ENCODE data around the gene CACNA1S. TPM values are rescaled to one million over a fixed set of nuclear protein-coding genes. Genes with fewer than 3 reads are reported as not detected.

The CACNA1S gene
- total and polyA plus RNA-seq, 8 donors = under 0.01 to 0.18 TPM; not detected in 6

- peak overlapping the region in 4 of 5 donors; percentile 22 to 81 (median 64) for H3K27ac ChIP-seq
- WGBS, 5 donors = 57 to 70% (median 66%) methylated on average over 7 of the region's 7 CpGs
- H3K36me3 ChIP-seq = no peaks in the 10 kb centered on the region
- intact Hi-C loops (cut with DNase I; ENCODE audit: low total_unique reads) = no loop called here
- no peaks in the 10 kb centered on the region for H3K27me3 ChIP-seq
- no peaks in the 10 kb centered on the region for H3K9me3 ChIP-seq
- H3K4me3 ChIP-seq = no peak overlapping the region
- TF ChIP-seq POLR2AphosphoS5 (IDR thresholded peaks at IDR 0.05) (peak in 1 of 3 donors; percentile 51), EP300 (IDR thresholded peaks at IDR 0.05) (no peak), POLR2A (IDR thresholded peaks at IDR 0.05) (no peak)
- TF ChIP-seq, protein P1, sequence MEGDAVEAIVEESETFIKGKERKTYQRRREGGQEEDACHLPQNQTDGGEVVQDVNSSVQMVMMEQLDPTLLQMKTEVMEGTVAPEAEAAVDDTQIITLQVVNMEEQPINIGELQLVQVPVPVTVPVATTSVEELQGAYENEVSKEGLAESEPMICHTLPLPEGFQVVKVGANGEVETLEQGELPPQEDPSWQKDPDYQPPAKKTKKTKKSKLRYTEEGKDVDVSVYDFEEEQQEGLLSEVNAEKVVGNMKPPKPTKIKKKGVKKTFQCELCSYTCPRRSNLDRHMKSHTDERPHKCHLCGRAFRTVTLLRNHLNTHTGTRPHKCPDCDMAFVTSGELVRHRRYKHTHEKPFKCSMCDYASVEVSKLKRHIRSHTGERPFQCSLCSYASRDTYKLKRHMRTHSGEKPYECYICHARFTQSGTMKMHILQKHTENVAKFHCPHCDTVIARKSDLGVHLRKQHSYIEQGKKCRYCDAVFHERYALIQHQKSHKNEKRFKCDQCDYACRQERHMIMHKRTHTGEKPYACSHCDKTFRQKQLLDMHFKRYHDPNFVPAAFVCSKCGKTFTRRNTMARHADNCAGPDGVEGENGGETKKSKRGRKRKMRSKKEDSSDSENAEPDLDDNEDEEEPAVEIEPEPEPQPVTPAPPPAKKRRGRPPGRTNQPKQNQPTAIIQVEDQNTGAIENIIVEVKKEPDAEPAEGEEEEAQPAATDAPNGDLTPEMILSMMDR (IDR thresholded peaks at IDR 0.05) = no peak
- no peak for DNase-seq
- H3K4me1 ChIP-seq = peaks cover 15 to 57% (median 33%) of the 10 kb centered on the region in 4 donors
These were observed 83.8 kb downstream of the CACNA1S start for GRCh38 chr1:201028461-201028889.

DNA sequence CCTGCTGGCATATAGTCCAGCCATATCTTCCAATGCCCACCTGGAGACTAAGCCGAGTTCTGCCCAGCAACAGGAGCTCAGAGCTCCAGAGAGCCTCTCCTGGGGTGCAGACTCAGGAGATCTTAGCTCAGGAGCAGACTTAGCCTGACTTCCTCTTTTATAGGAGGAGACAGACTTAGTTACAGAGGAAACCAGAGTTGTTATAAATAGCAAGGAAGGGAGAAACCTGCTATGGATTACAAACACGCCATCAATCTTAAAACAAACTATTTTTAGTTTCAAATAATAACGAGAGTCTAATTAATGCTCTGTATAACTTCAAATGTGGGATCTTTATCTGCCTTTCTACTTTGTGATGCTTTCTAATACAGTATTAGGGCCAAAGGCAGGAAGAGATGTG lies 85.4 kb downstream of the CACNA1S start:
- intact Hi-C loops (cut with DNase I; ENCODE audit: low total_unique reads) = no loop called here
- no peak overlapping the region for H3K4me3 ChIP-seq
- H3K27me3 ChIP-seq = peaks cover 0 to 2% (median 0%) of the 10 kb centered on the region in 3 donors
- peaks cover 21 to 71% (median 44%) of the 10 kb centered on the region in 4 donors for H3K4me1 ChIP-seq
- WGBS, 5 donors = 37 to 64% (median 59%) methylated on average over 3 of the region's 3 CpGs
- peak overlapping the region in 2 of 5 donors; percentile 47 to 73 for H3K27ac ChIP-seq
- no peak for TF ChIP-seq EP300 (IDR thresholded peaks at IDR 0.05)
- no peak for DNase-seq
- no peaks in the 10 kb centered on the region for H3K36me3 ChIP-seq
- H3K9me3 ChIP-seq = no peaks in the 10 kb centered on the region

- WGBS, 5 donors = 73 to 81% (median 79%) methylated on average over 3 of the region's 3 CpGs
- peaks cover 21 to 77% (median 50%) of the 10 kb centered on the region in 4 donors for H3K4me1 ChIP-seq
- peak overlapping the region in 1 of 5 donors; percentile 73 for H3K27ac ChIP-seq
- H3K27me3 ChIP-seq = peaks cover 0 to 3% (median 0%) of the 10 kb centered on the region in 3 donors
- no peaks in the 10 kb centered on the region for H3K36me3 ChIP-seq
- intact Hi-C loops (cut with DNase I; ENCODE audit: low total_unique reads) = no loop called here
- no peaks in the 10 kb centered on the region for H3K9me3 ChIP-seq
- TF ChIP-seq POLR2A (IDR thresholded peaks at IDR 0.05) (no peak), EP300 (IDR thresholded peaks at IDR 0.05) (no peak), POLR2AphosphoS5 (IDR thresholded peaks at IDR 0.05) (no peak)
- TF ChIP-seq, protein P1 (IDR thresholded peaks at IDR 0.05) = no peak
- H3K4me3 ChIP-seq = no peak overlapping the region
- DNase-seq = no peak
These were observed 86.0 kb downstream of the CACNA1S start for GRCh38 chr1:201026234-201026633.

- no peaks in the 10 kb centered on the region for H3K36me3 ChIP-seq
- peaks cover 21 to 83% (median 56%) of the 10 kb centered on the region in 4 donors for H3K4me1 ChIP-seq
- no peaks in the 10 kb centered on the region for H3K9me3 ChIP-seq
- intact Hi-C loops (cut with DNase I; ENCODE audit: low total_unique reads) = no loop called here
- TF ChIP-seq, protein P1 (IDR thresholded peaks at IDR 0.05) = no peak
- no peak for TF ChIP-seq EP300 (IDR thresholded peaks at IDR 0.05)
- TF ChIP-seq POLR2A (IDR thresholded peaks at IDR 0.05) = no peak
- no peak for TF ChIP-seq POLR2AphosphoS5 (IDR thresholded peaks at IDR 0.05)
- H3K4me3 ChIP-seq = no peak overlapping the region
- no peak for DNase-seq
- peaks cover 0 to 3% (median 0%) of the 10 kb centered on the region in 3 donors for H3K27me3 ChIP-seq
- peak overlapping the region in 2 of 5 donors; percentile 12 to 73 for H3K27ac ChIP-seq
- WGBS, 5 donors = 57 to 73% (median 59%) methylated on average over 6 to 7 of the region's 7 CpGs
These were observed 86.6 kb downstream of the CACNA1S start for GRCh38 chr1:201025571-201026002.

DNA sequence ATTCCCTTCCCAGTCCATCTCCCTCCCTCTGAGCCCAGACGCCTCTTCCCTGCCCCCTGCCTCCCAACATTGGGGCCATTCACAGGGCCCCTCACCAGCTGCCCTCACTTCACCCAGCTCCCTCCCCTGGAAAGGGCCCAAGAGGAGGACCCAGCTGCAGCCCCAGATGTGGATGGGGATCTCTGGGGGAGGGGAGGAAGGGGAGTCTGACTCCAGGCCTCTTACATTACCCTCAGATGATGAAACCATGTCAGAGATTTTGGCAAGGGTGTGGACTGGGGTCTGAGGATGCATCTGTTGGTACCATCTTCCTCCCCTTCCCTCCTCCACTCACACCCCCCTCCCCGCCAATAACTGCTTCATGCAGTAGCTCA lies 87.6 kb downstream of the CACNA1S start:
- intact Hi-C loops (cut with DNase I; ENCODE audit: low total_unique reads) = no loop called here
- Histone ChIP-seq H3K27me3 (peaks cover 0 to 3% (median 0%) of the 10 kb centered on the region in 3 donors), H3K36me3 (no peaks in the 10 kb centered on the region), H3K4me1 (peaks cover 23 to 93% (median 60%) of the 10 kb centered on the region in 4 donors), H3K4me3 (no peak overlapping the region), H3K9me3 (no peaks in the 10 kb centered on the region), H3K27ac (no peak overlapping the region)
- no peak for DNase-seq
- TF ChIP-seq, protein P1 (IDR thresholded peaks at IDR 0.05) = no peak
- TF ChIP-seq EP300 (IDR thresholded peaks at IDR 0.05) (no peak), POLR2A (IDR thresholded peaks at IDR 0.05) (no peak), POLR2AphosphoS5 (IDR thresholded peaks at IDR 0.05) (no peak)
- 84 to 97% (median 91%) methylated on average over 2 of the region's 2 CpGs for WGBS, 5 donors
